ENCODE results near the gene ADGRG6.

Gene ADGRG6

GRCh38 chr6:142399739-142400138 lies 97.9 kb downstream of the ADGRG6 start:
- no peak for DNase-seq
- Histone ChIP-seq H3K27ac (ENCODE audit: low read length) (no peak overlapping the region), H3K9me2 (replicated peaks; ENCODE audit: insufficient read depth, low read length) (no peaks in the 10 kb centered on the region), H4K20me1 (ENCODE audit: insufficient read depth, low read length) (no peaks in the 10 kb centered on the region), H3K9ac (ENCODE audit: low read length) (no peak overlapping the region), H2AFZ (ENCODE audit: low read length) (no peak overlapping the region), H3K36me3 (replicated peaks; ENCODE audit: insufficient read depth, low read length) (no peaks in the 10 kb centered on the region), H3K79me2 (ENCODE audit: low read length) (no peaks in the 10 kb centered on the region), H3K9me3 (replicated peaks; ENCODE audit: insufficient read depth, low read length) (no peaks in the 10 kb centered on the region), H3K27me3 (replicated peaks; ENCODE audit: insufficient read depth, low read length) (no peaks in the 10 kb centered on the region), H3F3A (ENCODE audit: insufficient read depth, low read length) (peaks cover 10% of the 10 kb centered on the region), H3K4me3 (ENCODE audit: low read length) (no peak overlapping the region), H3K4me1 (ENCODE audit: low read length) (peaks cover 4% of the 10 kb centered on the region; the same call in 1 of the 2 replicates), H3K4me2 (ENCODE audit: low read depth, low read length) (no peak overlapping the region)
- TF ChIP-seq EZH2phosphoT487 (IDR thresholded peaks at IDR 0.05; ENCODE audit: low read length): no peak
- no peak for TF ChIP-seq EZH2 (optimal IDR thresholded peaks at IDR 0.05; ENCODE audit: low read depth, low read length)

DNA sequence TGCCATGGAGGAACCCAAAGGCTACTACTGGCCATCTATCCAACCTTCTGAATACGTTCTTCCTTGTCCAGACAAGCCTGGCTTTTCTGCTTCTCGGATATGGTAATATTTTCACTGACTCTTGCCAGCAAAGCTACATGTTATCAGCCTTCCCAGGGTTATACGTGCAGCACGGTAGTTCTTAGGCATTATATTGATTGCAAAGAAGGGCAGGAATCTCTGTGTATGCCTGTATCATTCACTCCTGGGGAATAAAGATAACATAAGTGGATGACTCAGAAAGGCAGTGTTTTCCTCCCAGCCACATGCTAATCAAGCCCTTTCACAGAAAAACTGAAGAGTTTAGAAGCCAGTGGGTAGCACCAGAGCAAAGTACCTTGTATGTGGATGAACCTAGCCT lies 98.7 kb downstream of the ADGRG6 start:
- Histone ChIP-seq H3F3A (ENCODE audit: insufficient read depth, low read length) (peaks cover 7% of the 10 kb centered on the region), H3K9me3 (replicated peaks; ENCODE audit: insufficient read depth, low read length) (no peaks in the 10 kb centered on the region), H3K4me1 (ENCODE audit: low read length) (peaks cover 4% of the 10 kb centered on the region; the same call in 1 of the 2 replicates), H4K20me1 (ENCODE audit: insufficient read depth, low read length) (no peaks in the 10 kb centered on the region), H3K4me3 (ENCODE audit: low read length) (no peak overlapping the region), H3K36me3 (replicated peaks; ENCODE audit: insufficient read depth, low read length) (no peaks in the 10 kb centered on the region), H3K27me3 (replicated peaks; ENCODE audit: insufficient read depth, low read length) (no peaks in the 10 kb centered on the region), H3K27ac (ENCODE audit: low read length) (no peak overlapping the region), H2AFZ (ENCODE audit: low read length) (no peak overlapping the region), H3K9me2 (replicated peaks; ENCODE audit: insufficient read depth, low read length) (no peaks in the 10 kb centered on the region), H3K4me2 (ENCODE audit: low read depth, low read length) (no peak overlapping the region), H3K9ac (ENCODE audit: low read length) (no peak overlapping the region), H3K79me2 (ENCODE audit: low read length) (no peaks in the 10 kb centered on the region)
- no peak for DNase-seq
- TF ChIP-seq EZH2phosphoT487 (IDR thresholded peaks at IDR 0.05; ENCODE audit: low read length) (no peak), EZH2 (optimal IDR thresholded peaks at IDR 0.05; ENCODE audit: low read depth, low read length) (no peak), CTCF (IDR thresholded peaks at IDR 0.05; ENCODE audit: low read length) (no peak)

GRCh38 chr6:142401838-142402237 lies 100.0 kb downstream of the ADGRG6 start:
- H3K4me2 ChIP-seq (ENCODE audit: low read depth, low read length): no peak overlapping the region
- H3K4me1 ChIP-seq (ENCODE audit: low read length): no peaks in the 10 kb centered on the region
- no peak overlapping the region for H3K9ac ChIP-seq (ENCODE audit: low read length)
- H3K27me3 ChIP-seq (replicated peaks; ENCODE audit: insufficient read depth, low read length): no peaks in the 10 kb centered on the region
- H2AFZ ChIP-seq (ENCODE audit: low read length): no peak overlapping the region
- H4K20me1 ChIP-seq (ENCODE audit: insufficient read depth, low read length): no peaks in the 10 kb centered on the region
- H3K79me2 ChIP-seq (ENCODE audit: low read length): no peaks in the 10 kb centered on the region
- DNase-seq: no peak
- no peak overlapping the region for H3K4me3 ChIP-seq (ENCODE audit: low read length)
- H3K36me3 ChIP-seq (replicated peaks; ENCODE audit: insufficient read depth, low read length): no peaks in the 10 kb centered on the region
- TF ChIP-seq CTCF (IDR thresholded peaks at IDR 0.05; ENCODE audit: low read length): no peak
- no peak for TF ChIP-seq EZH2phosphoT487 (IDR thresholded peaks at IDR 0.05; ENCODE audit: low read length)
- H3F3A ChIP-seq (ENCODE audit: insufficient read depth, low read length): no peaks in the 10 kb centered on the region
- H3K9me3 ChIP-seq (replicated peaks; ENCODE audit: insufficient read depth, low read length): no peaks in the 10 kb centered on the region
- H3K27ac ChIP-seq (ENCODE audit: low read length): no peak overlapping the region
- H3K9me2 ChIP-seq (replicated peaks; ENCODE audit: insufficient read depth, low read length): no peaks in the 10 kb centered on the region

GRCh38 chr6:142404751-142405150 lies 102.9 kb downstream of the ADGRG6 start:
- Histone ChIP-seq H3K27me3 (replicated peaks; ENCODE audit: insufficient read depth, low read length) (no peaks in the 10 kb centered on the region), H3K27ac (ENCODE audit: low read length) (no peak overlapping the region), H3K4me3 (ENCODE audit: low read length) (no peak overlapping the region), H3K9ac (ENCODE audit: low read length) (no peak overlapping the region), H3F3A (ENCODE audit: insufficient read depth, low read length) (no peaks in the 10 kb centered on the region), H3K4me1 (ENCODE audit: low read length) (no peaks in the 10 kb centered on the region), H3K9me2 (replicated peaks; ENCODE audit: insufficient read depth, low read length) (no peaks in the 10 kb centered on the region), H2AFZ (ENCODE audit: low read length) (no peak overlapping the region), H3K4me2 (ENCODE audit: low read depth, low read length) (no peak overlapping the region), H3K79me2 (ENCODE audit: low read length) (no peaks in the 10 kb centered on the region), H3K36me3 (replicated peaks; ENCODE audit: insufficient read depth, low read length) (no peaks in the 10 kb centered on the region), H4K20me1 (ENCODE audit: insufficient read depth, low read length) (no peaks in the 10 kb centered on the region), H3K9me3 (replicated peaks; ENCODE audit: insufficient read depth, low read length) (no peaks in the 10 kb centered on the region)
- DNase-seq: no peak
- no peak for TF ChIP-seq CTCF (IDR thresholded peaks at IDR 0.05; ENCODE audit: low read length)
- TF ChIP-seq EZH2 (optimal IDR thresholded peaks at IDR 0.05; ENCODE audit: low read depth, low read length): no peak
- TF ChIP-seq EZH2phosphoT487 (IDR thresholded peaks at IDR 0.05; ENCODE audit: low read length): no peak

All from MM.1S (cell line).